Adrenal gland (tissue), 12 donors: Measurements from ENCODE around the gene SLC9A3. TPM values are rescaled to one million over a fixed set of nuclear protein-coding genes. Genes with fewer than 3 reads are reported as not detected.

Experiments
- DNase-seq, 7 donors: peaks; one replicate each; pipeline ENCODE4 v3.0.0-alpha.2; 2019 to 2020
- H3K27ac ChIP-seq, 5 donors: fragments of 200-600 bp; sonication (generic) in 4 of 5; 1 replicate in 3 of 5; 2 replicates in 2 of 5; pipeline versions ENCODE4 v1.5.1 to v1.8.0; 2016 to 2020; ENCODE audit warnings: mild to moderate bottlenecking in 1 of 5
- H3K27me3 ChIP-seq: fragments of 200-600 bp; 2 replicates; pipeline ENCODE4 v1.8.0; 2021
- H3K36me3 ChIP-seq, 2 donors: fragments of 200-600 bp; replicated peaks in 1 of 2; 1 replicate in 1 of 2; 2 replicates in 1 of 2; pipeline versions ENCODE4 v1.5.1 to v1.8.0; 2018 to 2022
- H3K4me1 ChIP-seq, 2 donors: fragments of 200-600 bp; replicated peaks in 1 of 2; 1 replicate in 1 of 2; 2 replicates in 1 of 2; pipeline versions ENCODE4 v1.5.1 to v1.8.0; 2018 to 2021
- H3K4me3 ChIP-seq, 4 donors: fragments of 200-600 bp; sonication (generic) in 3 of 4; one replicate each; pipeline ENCODE4 v1.5.1; 2016 to 2018
- H3K9me3 ChIP-seq, 3 donors: fragments of 200-600 bp; sonication (generic) in 1 of 3; replicated peaks in 1 of 3; 1 replicate in 2 of 3; 2 replicates in 1 of 3; pipeline versions ENCODE4 v1.5.1 to v1.8.0; 2016 to 2021
- POLR2A ChIP-seq, 2 donors: fragments of 450-650 bp; IDR thresholded peaks; one replicate each; pipeline ENCODE4 v1.6.1; 2017; ENCODE audit warnings: antibody characterized with exemption in 2 of 2, mild to moderate bottlenecking in 2 of 2, moderate library complexity in 1 of 2
- WGBS, 4 donors: extraction: QIAGEN DNeasy Blood & Tissue Kit in 2 of 4; methylation state at CpG; one replicate each; pipeline versions ENCODE4 v1.1.5 to v1.1.7; 2013 to 2017; 5-methylcytosine and 5-hydroxymethylcytosine counted together
- intact Hi-C, 2 donors: fragments of 100-400 bp; cut with DNase I; formaldehyde crosslinking; loops; one replicate each; pipeline versions ENCODE4 v1.14.1 to v1.15.0; 2022 to 2023
- polyA plus RNA-seq, 3 donors: library from polyadenylated mRNA; stranded (reverse); fragments of 200-250 nt in 2 of 3; fragments of 350-450 nt in 1 of 3; fragmentation: Illumina TruSeq in 1 of 3; extraction: RNeasy Lipid Tissue Mini Kit (QIAGEN cat#74804) in 1 of 3; gene quantifications; one replicate each; pipeline ENCODE4 v1.2.3, GENCODE V29; 2013 to 2014
- total RNA-seq, 9 donors: library from RNA; depleted of rRNA in 4 of 9; stranded (reverse); fragments of >200 nt in 4 of 9; fragments of 120-200 nt in 1 of 9; fragmentation: NEBNext Ultra II Directional in 1 of 9; extraction: Animal tissue kit (Norgen Biotek cat#: 25700) in 1 of 9; gene quantifications; one replicate each; pipeline versions ENCODE4 v1.1.0 to v1.2.4, GENCODE V29; 2013 to 2023
- TF ChIP-seq, protein P1 (sequence below), 6 experiments: fragments of 450-650 bp in 4 of 6; fragments of 200-600 bp in 2 of 6; sonication (generic) in 1 of 6; IDR thresholded peaks; 1 replicate in 5 of 6; 2 replicates in 1 of 6; pipeline versions ENCODE4 v1.5.1 to v1.8.0; 2016 to 2021; ENCODE audit warnings: antibody characterized with exemption in 6 of 6, mild to moderate bottlenecking in 2 of 6, moderate library complexity in 1 of 6
- donor health status: healthy with polysubstance abuse.
- donor health status: Bipolar disorder and iron deficiency.
- donor health status: DM: yes; HTN: yes; CAD: no.
- donor health status: DM: no; HTN: no; CAD: no.
- donor health status: DM: no; HTN: no; CAD: no.
- donor health status: DM: yes; HTN: yes; CAD: no.

The SLC9A3 gene
- total and polyA plus RNA-seq, 12 donors = 0.83 to 5.5 (median 1.7) TPM

DNA sequence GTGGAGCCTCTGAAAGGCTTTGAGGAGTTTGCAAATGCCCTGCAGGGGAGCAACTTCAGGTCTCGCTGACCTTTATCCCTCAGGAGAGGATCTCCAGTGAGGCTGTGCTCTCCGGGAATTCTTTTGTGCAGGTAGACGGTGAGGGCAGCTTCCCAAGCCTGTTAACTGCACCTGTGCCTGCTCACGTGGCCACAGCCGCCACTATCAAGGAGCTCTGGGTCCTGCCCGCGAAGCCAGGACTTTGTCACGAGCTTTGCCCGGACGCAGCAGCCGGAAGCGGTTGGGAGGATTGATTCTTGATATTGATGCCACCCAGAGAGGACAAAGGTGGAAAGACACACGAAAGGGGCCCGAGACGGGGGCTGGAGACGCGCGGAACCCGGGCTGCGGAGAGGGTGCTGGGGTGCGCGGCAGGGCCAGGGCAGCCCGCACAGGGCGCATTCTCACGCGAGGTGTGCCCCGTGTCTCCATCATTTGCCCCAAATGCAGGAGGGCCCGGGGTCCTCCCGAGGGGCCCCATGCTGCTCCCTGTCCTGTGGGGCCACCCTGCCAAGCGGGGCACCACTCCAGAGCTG, 18.2 kb downstream of the SLC9A3 start:
- Histone ChIP-seq H3K27me3 (peaks cover 7% of the 10 kb centered on the region), H3K36me3 (no peaks in the 10 kb centered on the region), H3K4me3 (no peak overlapping the region), H3K9me3 (no peaks in the 10 kb centered on the region), H3K27ac (no peak overlapping the region), H3K4me1 (no peaks in the 10 kb centered on the region)
- WGBS, 4 donors = 61 to 72% (median 70%) methylated on average over 18 to 30 of the region's 30 CpGs
- no peak for TF ChIP-seq POLR2A (IDR thresholded peaks at IDR 0.05)
- TF ChIP-seq, protein P1, sequence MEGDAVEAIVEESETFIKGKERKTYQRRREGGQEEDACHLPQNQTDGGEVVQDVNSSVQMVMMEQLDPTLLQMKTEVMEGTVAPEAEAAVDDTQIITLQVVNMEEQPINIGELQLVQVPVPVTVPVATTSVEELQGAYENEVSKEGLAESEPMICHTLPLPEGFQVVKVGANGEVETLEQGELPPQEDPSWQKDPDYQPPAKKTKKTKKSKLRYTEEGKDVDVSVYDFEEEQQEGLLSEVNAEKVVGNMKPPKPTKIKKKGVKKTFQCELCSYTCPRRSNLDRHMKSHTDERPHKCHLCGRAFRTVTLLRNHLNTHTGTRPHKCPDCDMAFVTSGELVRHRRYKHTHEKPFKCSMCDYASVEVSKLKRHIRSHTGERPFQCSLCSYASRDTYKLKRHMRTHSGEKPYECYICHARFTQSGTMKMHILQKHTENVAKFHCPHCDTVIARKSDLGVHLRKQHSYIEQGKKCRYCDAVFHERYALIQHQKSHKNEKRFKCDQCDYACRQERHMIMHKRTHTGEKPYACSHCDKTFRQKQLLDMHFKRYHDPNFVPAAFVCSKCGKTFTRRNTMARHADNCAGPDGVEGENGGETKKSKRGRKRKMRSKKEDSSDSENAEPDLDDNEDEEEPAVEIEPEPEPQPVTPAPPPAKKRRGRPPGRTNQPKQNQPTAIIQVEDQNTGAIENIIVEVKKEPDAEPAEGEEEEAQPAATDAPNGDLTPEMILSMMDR (IDR thresholded peaks at IDR 0.05) = no peak
- intact Hi-C loops = no loop called here
- no peak for DNase-seq

DNA sequence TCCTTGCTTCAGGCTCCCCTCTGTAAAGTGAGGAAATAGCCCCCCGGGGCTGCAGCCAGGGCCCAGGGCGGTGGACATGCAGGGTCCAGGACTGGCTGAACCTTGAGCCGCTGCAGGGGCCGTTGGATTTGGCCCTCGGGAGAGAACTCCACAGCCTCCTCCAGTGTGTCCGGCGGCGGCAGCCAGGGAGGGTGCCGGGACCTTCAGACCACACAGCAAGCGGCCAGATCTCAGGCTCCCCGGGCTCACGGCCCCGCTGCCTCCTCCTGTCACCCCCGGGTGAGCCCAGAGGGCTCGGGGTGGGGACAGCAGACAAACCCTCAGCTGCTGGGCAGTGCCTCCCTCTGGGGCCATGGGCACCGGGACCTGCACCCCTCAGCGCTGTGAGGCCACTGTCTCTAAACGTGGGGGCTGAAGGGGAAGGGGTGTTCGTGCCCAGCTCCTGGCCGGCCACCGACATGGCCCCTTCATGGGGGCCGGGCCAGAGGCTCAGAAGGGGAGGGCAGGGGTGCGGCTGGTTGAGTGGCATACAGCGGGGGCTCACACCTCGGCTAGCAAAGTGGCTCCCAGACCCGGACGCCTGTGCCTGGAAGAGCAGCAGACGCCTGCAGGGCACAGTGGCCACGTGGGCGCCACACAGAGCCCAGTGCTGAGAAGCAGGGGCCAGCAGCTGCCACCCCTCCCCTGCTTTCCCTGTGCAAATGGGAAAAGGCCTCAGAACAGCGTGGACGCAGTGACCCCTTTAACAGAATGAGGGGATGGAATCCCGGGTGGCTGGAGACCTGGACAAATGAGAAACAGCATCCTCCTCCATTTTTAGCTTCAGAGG, 19.7 kb downstream of the SLC9A3 start:
- no peaks in the 10 kb centered on the region for H3K9me3 ChIP-seq
- no peaks in the 10 kb centered on the region for H3K4me1 ChIP-seq
- H3K36me3 ChIP-seq = no peaks in the 10 kb centered on the region
- no peak overlapping the region for H3K27ac ChIP-seq
- DNase-seq = no peak
- 36 to 76% (median 64%) methylated on average over 8 to 33 of the region's 33 CpGs for WGBS, 4 donors
- TF ChIP-seq POLR2A (IDR thresholded peaks at IDR 0.05) = no peak
- TF ChIP-seq, protein P1 (IDR thresholded peaks at IDR 0.05) = no peak
- intact Hi-C loops = no loop called here
- no peak overlapping the region for H3K4me3 ChIP-seq
- peaks cover 7% of the 10 kb centered on the region for H3K27me3 ChIP-seq

DNA sequence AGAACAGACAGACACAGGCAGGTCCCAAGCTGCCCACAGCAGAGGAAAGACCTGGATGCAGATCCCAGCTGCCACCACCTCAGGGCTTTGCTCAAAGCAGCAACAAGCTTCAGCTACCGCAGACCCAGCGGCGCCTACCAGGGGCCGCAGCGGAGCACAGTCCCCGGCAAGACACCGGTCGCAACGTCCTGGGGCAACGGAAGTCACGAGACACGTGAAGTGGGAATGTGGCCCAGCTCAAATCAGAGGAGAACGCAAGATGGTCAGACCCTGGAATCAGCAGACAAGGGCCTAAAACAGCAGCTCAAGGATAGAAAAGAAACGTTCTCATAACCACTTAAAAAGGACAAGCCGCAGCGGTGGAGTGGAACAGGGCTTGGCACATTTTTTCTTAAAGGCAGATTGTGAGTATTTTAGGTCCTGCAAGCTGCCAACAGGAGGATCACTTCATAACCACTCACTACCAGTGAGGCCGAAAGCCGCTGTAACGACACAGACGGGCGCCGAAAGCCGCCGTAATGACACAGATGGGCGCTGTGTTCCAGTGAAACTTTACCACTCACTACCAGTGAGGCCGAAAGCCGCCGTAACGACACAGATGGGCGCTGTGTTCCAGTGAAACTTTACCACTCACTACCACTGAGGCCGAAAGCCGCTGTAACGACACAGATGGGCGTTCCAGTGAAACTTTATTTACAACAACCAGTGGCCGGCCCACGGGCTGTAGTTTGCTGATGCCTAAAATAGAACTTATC, 21.7 kb downstream of the SLC9A3 start:
- H3K4me1 ChIP-seq = no peaks in the 10 kb centered on the region
- DNase-seq = no peak
- WGBS, 4 donors = 67 to 83% (median 73%) methylated on average over 36 of the region's 36 CpGs
- no peak for TF ChIP-seq POLR2A (IDR thresholded peaks at IDR 0.05)
- TF ChIP-seq, protein P1 (IDR thresholded peaks at IDR 0.05) = no peak
- intact Hi-C loops = no loop called here
- no peaks in the 10 kb centered on the region for H3K36me3 ChIP-seq
- peaks cover 10% of the 10 kb centered on the region for H3K27me3 ChIP-seq
- no peak overlapping the region for H3K27ac ChIP-seq
- H3K4me3 ChIP-seq = no peak overlapping the region
- no peaks in the 10 kb centered on the region for H3K9me3 ChIP-seq

DNA sequence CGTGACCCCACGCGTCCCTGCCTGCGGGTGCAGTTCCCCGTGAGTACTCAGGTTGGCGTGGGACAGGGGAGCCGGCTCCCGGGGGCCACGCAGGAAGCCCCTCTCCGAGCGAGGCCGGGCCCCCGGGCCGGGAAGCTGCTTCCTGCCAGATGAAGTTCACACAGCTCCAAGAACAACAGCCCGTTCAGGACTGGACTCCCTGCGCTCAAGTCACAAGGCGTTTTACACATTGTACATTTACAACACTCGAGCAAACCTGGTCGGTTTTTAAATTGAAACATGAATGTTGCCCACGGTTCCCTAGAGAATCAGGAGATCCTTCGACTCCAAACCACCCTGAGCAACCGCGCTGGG, 22.4 kb downstream of the SLC9A3 start:
- WGBS, 4 donors = 30 to 68% (median 43%) methylated on average over 6 to 23 of the region's 23 CpGs
- Histone ChIP-seq H3K27ac (no peak overlapping the region), H3K27me3 (peaks cover 10% of the 10 kb centered on the region), H3K36me3 (no peaks in the 10 kb centered on the region), H3K9me3 (no peaks in the 10 kb centered on the region), H3K4me3 (no peak overlapping the region), H3K4me1 (no peaks in the 10 kb centered on the region)
- intact Hi-C loops = no loop called here
- no peak for DNase-seq
- TF ChIP-seq, protein P1 (IDR thresholded peaks at IDR 0.05) = no peak
- no peak for TF ChIP-seq POLR2A (IDR thresholded peaks at IDR 0.05)
